ENCODE results near the gene USP8. TPM values are rescaled to one million over a fixed set of nuclear protein-coding genes. Genes with fewer than 3 reads are reported as not detected.
"Not testable (repeated sequence)": the region's sequence is repeated elsewhere in the genome, so short reads cannot be mapped to it uniquely, and the experiment has no call there.

Gene USP8
- total RNA-seq, result 41.3 TPM
- long read RNA-seq, full-length matches to known transcripts, result 7 of 47 reads
- long read RNA-seq, partial matches to known transcripts, result 22 of 47 reads
- long read RNA-seq, other reads (novel, unspliced or antisense), result 18 of 47 reads

GRCh38 chr15:50424066-50424890 is at the start of gene USP8:
USP8 (plus strand) TSS chr15:50424405; CDS start chr15:50439074, 14,669 bp downstream.
- peak; percentile 98 for DNase-seq (ENCODE audit: low spot score)
- intact Hi-C loops (cut with DNase I), result loop anchor here (1.0 kb wide), 1 partner anchor 69 kb away; the partner anchor contains the start of gene GABPB1

DNA sequence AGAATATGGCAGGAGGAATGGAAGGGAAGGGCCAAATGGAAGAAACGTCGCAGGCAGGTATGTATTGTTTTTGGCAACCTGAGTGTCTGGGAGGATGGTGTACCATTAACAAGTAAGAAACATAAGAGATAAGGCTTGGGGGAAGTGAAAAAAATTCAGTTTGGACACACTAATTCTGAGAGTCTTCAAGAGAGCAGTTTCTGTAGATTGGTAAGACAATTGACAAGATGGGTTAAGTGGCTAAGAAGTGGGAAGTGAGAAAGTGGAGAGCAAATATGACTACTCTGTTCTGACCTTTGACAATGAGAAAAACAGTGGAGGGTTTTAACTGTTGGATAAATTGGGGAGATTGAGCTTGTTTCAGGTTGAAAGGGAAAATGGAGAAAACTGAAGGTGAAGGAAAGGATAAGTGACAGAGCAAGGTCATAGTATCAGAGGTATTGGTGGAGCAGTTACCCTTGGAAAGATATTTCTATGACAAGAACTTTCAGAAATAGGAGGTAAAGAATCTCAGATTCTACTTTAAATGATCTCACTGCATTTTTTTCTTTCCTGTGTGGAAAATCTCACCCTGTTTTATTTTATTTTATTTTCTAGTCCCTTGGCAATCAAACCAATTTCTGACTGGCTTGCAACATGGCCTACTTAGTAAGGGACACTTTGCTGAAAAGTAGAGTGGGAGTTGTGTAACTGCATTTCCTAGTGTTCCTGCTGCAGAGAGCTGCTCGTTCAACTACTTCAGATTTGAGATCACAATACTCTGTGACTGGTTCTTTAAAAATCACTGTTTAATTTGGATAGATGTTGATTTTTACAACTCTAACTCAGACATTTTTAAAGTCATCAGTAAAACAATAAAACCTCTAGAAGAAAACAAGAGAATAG is 46.1 kb upstream of the USP8 start:
- no peak for DNase-seq (ENCODE audit: low spot score)
- intact Hi-C loops (cut with DNase I), result no loop called here

- intact Hi-C loops (cut with DNase I), result no loop called here
Measured at GRCh38 chr15:50378776-50379175, 45.4 kb upstream of the USP8 start.

GRCh38 chr15:50379413-50379812 is 44.8 kb upstream of the USP8 start:
- intact Hi-C loops (cut with DNase I); DNase-seq (ENCODE audit: low spot score): not testable (repeated sequence)

More at GRCh38 chr15:50378776-50379175, 45.4 kb upstream of the USP8 start:
- no peak for DNase-seq (ENCODE audit: low spot score)

DNA sequence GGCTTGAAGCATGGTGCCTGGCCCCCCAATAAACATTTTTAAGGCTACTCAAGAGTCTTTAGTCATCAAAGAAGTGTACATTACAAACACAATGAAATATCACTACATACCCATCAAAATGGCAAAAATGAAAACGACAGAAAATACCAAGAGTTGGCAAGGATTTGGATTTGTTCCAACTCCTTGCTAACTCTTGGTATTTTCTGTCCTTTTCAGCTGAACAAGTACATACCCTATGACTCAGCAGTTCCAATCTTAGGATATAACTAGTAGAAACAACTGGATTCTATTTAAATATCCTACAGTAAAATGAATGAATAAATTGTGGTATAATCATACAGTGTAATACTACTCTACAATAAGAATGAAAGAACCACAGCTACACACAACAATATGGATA is 44.1 kb upstream of the USP8 start:
- intact Hi-C loops (cut with DNase I), result no loop called here
- no peak for DNase-seq (ENCODE audit: low spot score)

DNA sequence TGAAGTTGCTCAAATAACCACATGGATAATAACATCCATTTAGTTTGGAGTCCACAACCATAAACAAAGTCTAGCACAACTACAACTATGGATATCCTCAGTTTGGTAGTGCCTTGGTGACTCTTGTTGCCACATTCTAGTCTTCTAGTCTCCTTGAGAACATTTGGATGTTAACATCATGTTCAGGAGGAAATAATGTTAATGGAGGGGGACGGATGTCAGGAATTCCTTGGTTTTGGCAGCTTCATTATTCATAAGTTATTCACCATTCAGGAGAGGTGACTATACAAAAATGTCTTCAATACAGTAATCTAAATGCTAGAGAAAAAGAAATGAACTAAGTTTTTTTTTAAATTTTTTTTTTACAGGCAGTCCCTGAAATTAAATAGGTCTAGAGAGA is 42.8 kb upstream of the USP8 start:
- no peak for DNase-seq (ENCODE audit: low spot score)
- intact Hi-C loops (cut with DNase I), result no loop called here

DNA sequence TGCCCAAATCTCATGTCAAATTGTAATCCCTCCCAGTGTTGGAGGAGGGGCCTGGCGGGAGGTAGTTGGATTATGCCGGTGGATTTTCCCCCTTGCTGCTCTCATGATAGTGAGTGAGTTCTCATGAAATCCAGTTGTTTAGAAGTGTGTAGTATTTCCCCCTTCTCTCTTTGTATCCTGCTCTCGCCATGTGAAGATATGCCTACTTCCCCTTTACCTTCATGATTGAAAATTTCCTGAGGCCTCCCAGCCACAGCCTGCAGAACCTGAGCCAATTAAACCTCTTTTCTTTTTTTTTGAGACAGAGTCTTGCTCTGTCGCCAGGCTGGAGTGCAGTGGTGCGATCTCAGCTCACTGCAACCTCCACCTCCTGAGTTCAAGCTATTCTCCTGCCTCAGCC is 41.8 kb upstream of the USP8 start:
- intact Hi-C loops (cut with DNase I), result not testable (repeated sequence)

GRCh38 chr15:50390554-50391264 is 33.5 kb upstream of the USP8 start:
- DNase-seq (ENCODE audit: low spot score), result no peak
- intact Hi-C loops (cut with DNase I), result no loop called here

More for the DNA sequence above, 41.8 kb upstream of the USP8 start:
- DNase-seq (ENCODE audit: low spot score), result not testable (repeated sequence)

DNA sequence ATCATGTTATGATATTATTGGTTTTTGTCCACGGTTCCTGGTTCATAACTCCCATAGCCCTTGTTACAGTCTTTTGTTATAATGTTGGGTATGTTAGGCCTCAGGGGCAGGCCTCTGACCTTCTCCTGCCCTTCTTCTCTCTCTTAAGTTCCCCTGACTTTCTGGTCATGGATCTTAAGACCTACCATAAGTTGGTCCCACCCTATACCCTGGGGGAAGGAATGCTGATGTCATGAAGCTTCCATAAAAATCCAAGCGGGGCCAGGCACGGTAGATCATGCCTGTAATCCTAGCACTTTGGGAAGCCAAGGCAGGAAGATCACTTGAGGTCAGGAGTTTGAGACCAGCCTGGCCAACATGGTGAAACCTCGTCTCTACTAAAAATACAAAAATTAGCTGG is 32.6 kb upstream of the USP8 start:
- DNase-seq (ENCODE audit: low spot score); intact Hi-C loops (cut with DNase I): not testable (repeated sequence)

- intact Hi-C loops (cut with DNase I), result no loop called here
Measured at GRCh38 chr15:50411870-50412269, 12.3 kb upstream of the USP8 start.

DNA sequence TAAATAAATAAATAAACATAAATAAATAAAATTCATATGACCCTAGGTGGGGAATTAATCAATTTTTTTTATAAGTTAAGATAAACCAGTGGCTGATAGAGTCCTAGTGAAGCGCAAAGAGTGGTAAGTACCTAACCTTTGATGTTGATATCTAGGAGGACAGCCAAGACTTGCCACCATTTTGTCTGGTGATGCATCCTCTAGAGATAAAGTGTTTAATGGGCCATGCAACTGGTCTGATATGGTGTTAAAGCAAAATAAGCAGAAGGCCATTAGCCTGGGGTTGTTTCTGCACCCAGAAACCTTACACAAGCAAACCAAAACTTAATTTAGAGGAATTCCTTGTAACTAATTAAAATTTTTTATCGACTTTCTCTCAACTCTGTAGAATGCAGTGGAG is 9.6 kb upstream of the USP8 start:
- DNase-seq (ENCODE audit: low spot score), result no peak
- intact Hi-C loops (cut with DNase I), result no loop called here

More at GRCh38 chr15:50411870-50412269, 12.3 kb upstream of the USP8 start:
- DNase-seq (ENCODE audit: low spot score), result no peak

- no peak for DNase-seq (ENCODE audit: low spot score)
- intact Hi-C loops (cut with DNase I), result no loop called here
Measured at GRCh38 chr15:50415752-50416404, 8.3 kb upstream of the USP8 start.

GRCh38 chr15:50416890-50417289 is 7.3 kb upstream of the USP8 start:
- no peak for DNase-seq (ENCODE audit: low spot score)
- intact Hi-C loops (cut with DNase I), result no loop called here

- intact Hi-C loops (cut with DNase I), result no loop called here
- no peak for DNase-seq (ENCODE audit: low spot score)
Measured at GRCh38 chr15:50418041-50418583, 6.1 kb upstream of the USP8 start.

- DNase-seq (ENCODE audit: low spot score), result no peak
- intact Hi-C loops (cut with DNase I), result no loop called here
Measured at GRCh38 chr15:50425219-50425618, 1.0 kb downstream of the USP8 start.

- intact Hi-C loops (cut with DNase I); DNase-seq (ENCODE audit: low spot score): not testable (repeated sequence)
Measured at GRCh38 chr15:50425678-50426246, 1.6 kb downstream of the USP8 start.

DNA sequence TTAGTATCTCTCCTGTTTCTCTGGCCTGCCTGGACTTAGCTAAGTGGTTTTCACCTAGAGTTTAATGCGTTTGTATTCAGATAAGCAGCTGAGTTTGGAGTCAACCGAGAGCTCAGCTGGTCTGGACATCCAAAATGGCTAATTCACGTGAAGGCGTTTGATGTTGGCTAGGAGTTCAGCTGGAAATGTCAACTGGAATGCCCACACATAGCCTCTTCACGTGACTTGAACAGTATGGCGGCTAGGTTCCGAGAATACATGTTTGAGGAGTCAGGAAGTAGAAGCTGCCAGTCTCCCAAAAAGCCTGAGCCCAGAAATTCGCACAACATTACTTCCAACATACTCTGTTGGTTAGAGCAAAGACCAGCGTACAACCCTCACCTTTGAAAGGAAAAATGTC is 2.2 kb downstream of the USP8 start:
- intact Hi-C loops (cut with DNase I), result no loop called here
- no peak for DNase-seq (ENCODE audit: low spot score)

GRCh38 chr15:50431204-50431603 is 7.0 kb downstream of the USP8 start:
- intact Hi-C loops (cut with DNase I), result no loop called here
- no peak for DNase-seq (ENCODE audit: low spot score)
